Activated CD4-positive, CD25-positive, alpha-beta regulatory T cell treated with anti-CD3 and anti-CD28 coated beads, Interleukin-2, amount 50 U/mL, for 72 hours (primary cell): ENCODE measurements around the gene DNASE1.
A peak's percentile ranks its signal among the peaks of the same experiment; 100 is the strongest.
"Not testable (repeated sequence)": the region's sequence is repeated elsewhere in the genome, so short reads cannot be mapped to it uniquely, and the experiment has no call there.

ENCODE experiments used
- DNase-seq: peaks from one replicate; pipeline ENCODE4 v3.0.0; 2021

Gene DNASE1

DNA sequence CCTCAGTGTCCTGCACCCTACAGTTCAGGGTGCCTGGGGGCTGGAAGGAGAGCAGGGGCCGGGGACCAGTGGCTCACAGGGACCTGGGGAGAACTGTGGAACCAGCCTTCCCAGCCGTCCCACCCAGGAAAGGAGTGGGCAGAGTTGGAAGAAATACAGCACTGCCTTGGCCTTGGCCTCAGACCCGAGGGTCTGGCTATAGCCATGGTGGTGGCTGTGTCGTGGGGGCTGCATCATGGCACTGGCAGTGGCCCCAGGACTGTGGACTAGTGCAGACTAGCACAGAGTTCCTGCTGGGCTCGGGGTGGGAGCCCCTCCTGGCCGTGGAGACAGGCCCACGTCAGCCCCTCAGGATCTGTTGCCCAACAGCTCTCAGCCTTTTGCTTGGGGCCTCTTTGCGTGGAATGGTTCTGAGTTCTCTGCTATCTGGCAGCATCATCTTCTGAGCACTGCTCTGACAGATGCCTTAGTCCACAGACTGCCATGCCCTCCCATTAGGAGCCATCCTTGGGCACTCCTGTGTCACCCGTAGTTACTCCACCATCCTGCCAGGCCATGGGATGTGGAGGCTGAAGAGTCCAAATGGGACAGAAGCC lies 12.6 kb upstream of the DNASE1 start:
- DNase-seq = no peak

DNA sequence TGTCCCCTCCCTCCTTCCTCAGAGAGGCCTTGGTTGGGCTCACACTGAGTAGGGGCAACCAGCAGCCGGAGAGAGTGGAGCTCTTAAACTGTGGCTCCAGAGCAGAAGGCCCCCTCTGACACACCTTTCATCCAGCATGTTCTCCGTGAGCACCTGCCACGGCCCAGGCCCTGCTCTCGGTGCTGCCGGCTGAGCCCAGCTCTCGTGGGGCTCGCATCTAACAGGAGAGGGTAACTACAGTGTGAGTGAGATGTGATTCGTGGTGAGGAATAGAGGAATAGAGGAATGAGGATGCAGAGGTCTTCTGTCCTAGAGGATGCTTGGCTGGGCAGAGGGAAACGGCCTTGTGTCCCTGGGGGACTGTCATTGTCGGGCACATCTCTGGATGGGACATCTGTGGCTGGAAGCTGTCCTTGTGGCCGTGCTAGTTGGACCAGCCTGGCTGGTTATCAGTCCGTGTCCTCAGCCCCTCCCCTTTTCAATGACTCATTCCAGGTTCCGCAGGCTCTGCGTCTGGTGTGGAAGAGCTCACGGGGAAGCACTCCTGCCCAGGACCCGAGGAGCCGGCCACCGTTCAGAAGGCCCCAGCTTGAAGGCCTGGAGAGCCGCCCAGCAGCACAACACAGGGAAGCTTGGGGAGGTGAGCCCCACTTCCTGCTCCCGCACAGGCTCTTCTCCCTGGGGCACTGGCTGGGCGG lies 11.9 kb upstream of the DNASE1 start:
- no peak for DNase-seq

DNA sequence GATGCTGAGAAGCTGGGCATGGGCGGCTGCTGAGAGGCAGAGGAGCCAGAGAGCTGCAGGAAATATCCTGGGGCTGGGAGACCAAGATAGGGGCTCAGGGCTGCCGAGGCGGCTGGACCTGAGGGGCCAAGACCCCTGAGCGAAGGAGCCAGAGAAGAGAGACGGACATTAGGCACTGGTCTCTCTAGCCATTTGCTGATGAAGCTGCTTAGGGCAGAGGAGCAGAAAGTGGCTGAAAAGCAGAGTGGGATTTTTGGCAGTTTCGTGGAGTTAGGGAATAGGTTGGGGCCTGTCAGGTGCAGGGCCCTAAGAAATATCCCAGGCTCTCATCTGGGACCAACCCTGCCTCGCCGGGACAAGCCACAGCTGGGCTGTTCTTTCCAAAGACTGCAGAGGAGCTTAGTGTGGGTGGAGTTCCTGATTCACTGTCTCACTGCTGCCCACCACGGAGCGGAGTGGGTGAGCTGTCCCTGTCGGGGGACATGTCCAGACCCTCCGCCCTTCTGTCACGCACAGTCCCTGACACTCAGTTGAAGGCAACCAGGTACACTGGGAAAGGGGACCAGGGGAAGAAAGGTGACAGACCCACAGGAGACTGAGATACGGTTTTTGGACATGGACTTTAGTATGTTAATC lies 11.3 kb upstream of the DNASE1 start:
- no peak for DNase-seq

DNA sequence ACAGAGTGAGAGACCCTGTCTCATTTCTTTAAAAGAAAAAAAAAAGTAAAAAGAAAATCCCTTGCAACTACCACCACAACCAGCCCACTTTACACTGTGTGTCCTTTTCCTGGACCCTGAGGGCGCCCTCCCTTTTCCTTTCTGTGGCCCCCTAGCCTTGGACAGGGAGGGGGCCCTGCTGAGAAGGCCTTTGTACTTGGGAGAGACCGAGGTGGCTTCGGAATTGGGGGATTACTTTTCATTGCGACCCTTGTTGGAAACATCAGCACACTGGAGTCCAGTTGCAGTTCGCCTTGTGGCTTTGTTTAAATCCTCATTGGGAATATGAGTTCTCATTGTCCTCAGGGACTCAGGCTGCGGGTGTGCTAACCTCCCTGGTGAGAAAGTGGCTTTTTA lies 9.4 kb upstream of the DNASE1 start:
- no peak for DNase-seq

DNA sequence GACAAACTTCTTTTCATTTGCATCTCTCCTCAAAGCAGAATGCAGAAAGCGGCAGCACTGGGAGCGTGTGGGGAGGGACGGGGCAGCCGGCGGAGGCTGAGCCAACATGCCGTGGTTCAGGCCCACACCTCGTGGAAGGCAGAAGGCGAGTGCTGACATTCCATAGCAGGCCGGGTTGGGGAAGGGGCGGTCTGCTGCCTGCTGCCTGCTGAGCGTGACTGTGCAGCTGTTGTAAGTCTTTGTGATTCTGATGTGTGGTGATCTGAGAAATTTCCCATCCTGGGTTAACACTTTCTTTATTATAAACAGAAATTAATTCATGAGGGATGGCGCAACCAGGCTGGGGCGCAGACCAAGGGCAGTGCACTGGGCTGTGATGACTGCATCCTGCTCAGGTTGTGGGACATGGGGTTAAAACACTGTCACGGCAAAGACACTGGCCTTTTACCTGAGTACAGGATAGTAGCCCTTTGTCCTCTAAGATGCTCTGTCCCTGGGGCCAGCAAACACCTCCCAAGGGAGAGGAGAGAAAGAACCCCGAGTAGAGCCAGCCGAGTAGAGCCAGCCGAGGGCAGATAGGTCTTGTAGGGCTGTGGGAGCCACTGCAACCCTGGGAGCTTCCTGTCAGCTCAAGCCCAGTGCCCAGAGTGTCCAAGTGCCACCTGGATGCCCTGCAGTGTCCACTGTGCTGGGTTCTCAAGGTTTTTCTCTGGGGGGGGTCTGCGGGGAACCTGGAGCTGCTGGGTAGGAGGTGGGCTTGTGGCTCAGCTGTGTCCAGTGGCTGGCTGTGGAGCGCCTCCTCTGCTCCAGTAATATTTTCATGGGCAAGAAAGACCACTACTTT lies 8.8 kb upstream of the DNASE1 start:
- DNase-seq = no peak

DNA sequence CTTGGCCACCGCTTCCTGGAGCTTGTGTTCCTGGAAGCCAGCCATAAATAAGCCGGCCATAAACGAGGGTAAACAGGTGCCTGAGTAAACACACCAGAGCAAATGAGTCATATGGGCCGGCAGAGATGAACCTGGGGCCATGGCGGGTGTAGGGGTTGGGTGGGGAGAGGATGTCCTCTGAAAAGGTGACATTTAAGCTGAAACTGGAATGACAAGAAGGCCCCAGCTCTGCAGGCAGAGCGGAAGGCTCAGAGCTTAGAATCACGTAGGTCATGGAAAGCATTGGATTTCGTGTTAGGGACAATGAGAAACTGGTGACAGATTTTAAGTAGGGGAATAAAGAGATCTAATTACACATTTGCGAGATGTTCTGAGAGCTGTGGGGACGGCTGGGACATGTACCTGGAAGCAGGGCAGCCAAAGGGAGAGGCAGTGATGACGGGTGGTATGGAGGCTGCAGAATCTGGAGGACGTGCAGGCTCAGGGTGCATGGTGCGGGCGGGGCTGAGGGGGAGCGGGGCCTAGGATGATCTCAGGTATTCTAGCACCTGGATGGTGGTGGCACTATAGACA lies 8.1 kb upstream of the DNASE1 start:
- no peak for DNase-seq

DNA sequence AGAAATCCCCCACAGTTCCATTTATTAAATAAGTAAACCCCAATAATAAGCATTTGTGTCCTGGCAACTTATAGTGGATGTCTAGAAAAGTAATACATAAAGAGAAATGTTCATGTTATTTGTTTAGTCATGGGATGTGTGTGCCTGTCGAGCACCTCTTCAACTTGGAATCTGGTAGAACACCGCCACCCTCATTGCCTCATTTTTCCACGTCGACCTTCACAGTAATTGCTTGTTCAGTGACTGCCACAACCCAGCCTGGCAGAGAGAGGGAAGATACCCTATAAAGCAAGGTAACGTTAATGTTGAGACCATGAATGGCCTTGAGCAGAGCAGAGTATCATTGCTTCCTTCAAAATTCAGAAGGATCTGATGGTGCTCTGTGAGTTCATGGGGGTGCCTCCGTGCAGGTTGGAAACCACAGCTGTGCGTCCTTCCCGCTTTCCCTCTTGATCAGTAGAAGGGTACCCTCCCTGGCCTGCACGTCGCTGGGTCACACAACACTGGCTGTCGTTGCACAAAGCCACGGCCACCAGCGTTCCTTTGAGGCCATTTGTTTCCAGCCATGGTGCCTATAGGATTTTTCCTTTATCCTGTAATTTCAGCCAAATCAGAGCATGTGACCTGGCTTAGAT lies 3.7 kb upstream of the DNASE1 start:
- no peak for DNase-seq

DNA sequence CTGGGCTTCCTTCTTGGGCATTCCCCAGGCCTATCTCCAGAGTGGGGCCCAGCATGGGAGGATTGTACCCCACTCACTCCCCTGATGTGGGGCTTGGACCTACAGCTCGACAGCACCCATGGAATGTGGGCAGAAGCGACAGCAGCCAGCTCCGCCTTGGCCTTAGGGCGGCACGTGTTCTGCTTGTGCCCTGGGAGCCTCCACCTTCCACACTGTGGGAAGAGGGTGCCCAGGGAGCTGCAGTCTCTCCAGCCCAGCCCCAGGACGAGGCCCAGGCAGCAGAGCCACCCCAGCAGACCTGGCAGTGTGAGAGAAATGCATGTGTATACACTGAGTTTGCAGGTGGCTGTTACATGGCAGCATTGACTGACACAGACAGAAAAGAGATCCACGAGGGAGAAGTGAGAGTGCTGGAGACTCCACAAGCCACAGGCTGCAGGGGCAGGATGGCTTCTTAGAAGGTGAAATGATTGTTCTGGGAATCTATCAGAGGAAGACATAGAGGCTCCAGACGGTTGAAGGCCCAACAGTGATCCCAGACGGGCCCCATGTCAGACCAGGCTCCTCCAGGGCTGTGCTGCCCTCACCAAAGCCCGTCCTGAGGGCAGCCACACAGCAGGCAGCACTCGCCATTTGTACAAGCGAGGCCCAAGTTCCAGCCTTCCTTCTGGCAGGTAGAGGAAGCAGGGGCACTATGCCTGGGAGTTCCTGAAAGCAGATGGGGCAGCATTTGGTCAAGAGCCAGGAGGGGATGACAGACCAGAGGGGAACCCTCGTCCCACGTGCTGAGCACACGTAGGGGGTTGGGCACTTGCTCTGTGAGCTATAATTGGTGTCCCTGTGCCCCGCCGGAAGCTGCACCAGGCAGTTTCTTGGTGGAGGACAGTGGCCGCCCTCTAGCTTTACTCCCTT lies 2.8 kb upstream of the DNASE1 start:
- peak; percentile 17 for DNase-seq

DNA sequence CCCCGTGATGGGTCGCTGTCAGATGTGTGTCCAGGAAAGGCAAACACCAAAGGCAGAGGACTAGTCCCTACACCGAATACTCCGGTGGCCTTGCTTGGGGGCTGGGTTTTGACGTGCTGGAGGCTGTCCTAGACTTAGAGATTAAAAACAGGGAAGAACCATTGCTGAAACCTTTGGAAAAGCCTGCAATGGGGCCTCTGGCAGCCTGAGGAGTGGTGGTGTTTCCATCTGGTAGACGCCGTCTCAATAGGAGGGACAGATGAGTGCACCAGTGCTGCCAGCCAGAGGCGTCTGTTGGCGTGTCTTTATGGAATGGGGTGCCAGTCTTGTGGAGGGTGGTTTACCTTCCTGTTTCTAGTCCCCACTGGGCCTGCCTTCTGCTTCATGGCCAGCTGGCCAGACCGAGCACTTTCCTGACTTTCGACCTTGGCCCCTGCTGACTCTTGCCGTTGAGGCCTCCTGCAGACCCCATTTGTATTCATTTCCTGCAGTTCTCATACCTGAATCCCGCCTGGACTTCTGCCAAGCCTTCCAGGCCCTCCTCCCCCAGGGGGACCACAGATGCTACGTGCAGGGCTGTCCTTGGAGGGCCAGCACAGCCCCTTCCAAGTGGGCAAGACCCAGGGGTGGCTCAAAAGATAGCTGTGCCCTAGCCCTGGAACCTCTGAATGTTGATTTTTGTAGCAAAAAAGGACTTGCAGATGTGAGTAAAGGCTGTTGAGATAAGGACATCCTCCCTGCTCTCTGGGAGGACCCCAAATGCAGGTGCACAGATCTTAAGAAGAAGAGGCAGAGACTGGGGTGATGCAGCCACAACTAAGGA lies 1.9 kb upstream of the DNASE1 start:
- DNase-seq = peak; percentile 1

DNA sequence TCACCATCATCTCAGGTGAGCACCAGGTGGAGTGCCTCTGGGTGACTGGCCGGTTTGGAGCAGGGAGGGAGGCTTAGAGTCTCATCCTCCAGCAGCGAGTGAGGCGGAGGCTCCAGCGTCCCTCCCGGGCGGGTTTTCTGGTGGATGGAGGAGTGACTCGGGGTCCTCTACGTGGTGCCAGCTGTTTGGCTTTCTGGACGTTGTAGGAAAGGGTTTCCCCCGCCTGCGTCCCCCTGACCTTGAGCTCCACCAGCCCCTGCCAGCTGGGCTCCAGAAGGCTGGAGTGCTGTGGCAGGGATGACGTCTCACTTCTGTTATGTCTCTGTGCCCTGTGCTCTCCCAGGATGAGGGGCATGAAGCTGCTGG lies 522 bp downstream of the DNASE1 start:
- no peak for DNase-seq

DNA sequence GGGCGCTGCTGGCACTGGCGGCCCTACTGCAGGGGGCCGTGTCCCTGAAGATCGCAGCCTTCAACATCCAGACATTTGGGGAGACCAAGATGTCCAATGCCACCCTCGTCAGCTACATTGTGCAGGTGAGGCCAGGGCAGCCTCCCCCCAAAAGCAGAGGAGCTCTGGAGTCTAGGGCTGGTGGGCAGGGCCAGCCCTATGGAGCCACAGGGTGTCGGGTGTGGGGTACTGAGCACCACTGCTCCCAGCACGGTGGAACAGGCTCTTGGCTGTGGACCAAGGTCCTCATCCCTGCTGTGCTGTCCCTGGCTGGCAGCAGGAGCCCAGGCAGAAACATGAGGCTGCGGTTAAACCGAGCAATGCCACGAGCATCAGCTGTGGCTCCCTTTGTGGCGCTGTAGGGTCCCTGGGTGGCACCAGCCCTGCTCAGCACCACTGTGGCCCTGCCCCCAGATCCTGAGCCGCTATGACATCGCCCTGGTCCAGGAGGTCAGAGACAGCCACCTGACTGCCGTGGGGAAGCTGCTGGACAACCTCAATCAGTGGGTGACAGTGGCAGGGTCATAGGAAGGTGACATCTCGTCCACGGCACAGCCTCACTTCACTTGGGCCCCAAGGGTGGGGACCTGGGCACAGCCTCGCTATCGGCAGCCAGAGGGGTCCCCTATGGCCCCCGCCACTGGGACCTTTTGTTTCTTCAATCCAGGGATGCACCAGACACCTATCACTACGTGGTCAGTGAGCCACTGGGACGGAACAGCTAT lies 1.1 kb downstream of the DNASE1 start:
- no peak for DNase-seq

DNA sequence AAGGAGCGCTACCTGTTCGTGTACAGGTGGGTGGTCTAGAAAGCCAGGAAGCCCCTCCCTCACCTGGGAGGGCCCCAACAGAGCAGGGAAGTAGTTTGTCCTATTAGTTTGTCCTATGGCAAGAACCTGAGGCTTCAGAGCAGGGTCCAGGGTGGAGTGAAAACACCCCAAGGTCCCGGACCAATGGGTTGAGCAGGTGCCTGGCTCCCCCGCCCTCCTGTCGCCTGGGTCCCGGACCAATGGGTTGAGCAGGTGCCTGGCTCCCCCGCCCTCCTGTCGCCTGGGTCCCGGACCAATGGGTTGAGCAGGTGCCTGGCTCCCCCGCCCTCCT lies 1.6 kb downstream of the DNASE1 start:
- DNase-seq = not testable (repeated sequence)

DNA sequence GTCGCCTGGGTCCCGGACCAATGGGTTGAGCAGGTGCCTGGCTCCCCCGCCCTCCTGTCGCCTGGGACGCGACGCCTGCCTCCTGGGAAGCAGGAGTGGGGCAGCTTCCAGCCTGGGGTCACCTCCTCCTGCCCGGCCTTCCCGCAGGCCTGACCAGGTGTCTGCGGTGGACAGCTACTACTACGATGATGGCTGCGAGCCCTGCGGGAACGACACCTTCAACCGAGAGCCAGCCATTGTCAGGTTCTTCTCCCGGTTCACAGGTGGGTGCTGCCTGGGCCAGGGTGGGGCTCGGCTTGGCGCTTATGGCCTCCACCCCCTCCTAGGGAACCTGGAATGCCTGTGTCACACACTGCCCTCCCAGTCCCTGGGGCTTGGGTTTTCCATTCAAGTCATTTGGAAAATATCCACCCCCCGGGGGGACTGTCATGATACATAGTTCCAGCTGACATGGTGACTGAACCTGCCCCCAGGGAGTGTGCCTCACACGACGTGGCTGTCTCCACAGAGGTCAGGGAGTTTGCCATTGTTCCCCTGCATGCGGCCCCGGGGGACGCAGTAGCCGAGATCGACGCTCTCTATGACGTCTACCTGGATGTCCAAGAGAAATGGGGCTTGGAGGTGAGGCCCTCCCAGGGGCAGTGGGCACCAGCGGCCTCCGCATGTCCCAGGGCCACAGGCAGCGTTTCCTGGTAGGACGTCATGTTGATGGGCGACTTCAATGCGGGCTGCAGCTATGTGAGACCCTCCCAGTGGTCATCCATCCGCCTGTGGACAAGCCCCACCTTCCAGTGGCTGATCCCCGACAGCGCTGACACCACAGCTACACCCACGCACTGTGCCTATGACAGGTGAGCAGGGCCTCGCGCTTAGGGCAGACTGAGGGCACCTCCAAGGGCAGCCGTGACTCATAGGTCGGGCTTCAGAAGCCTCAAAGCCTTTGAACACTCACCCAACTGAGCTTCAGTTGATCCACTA lies 2.3 kb downstream of the DNASE1 start:
- DNase-seq = no peak

DNA sequence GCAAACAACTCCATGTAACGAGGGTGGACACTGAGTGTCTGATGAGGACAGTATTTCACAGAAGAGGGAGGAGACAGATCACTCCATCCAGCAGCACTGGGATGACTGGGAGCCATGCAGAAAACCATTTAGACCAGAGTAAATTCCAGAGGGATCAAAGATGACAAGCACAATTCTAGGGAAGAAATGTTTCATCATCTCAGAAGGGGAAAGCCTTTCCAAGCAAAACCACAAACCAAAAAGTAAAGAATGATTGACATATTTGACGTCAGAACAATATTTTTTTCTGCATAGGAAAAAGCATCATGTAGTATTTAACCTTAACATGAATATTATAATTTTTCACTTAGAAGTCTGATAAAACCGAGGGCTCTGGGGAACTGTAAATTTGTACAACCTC lies 4.8 kb downstream of the DNASE1 start:
- no peak for DNase-seq

DNA sequence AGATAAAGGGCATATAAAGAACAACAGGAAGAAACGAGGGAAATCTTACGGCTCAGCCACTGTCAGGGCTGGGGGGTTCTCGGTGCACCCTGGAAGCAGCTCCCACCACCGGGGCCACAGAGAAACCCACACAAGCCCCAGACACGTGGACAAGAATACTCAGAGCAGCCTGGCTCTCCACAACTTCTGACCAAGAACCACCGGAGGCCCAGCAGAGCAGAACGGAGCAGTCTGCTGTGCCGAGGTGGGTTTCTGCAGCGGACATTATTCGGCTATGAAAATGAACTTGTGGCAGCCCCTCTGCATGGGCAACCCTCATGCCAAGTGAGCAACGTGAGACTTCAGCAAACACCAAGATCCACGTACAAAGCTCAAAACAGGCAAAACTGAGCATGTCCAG lies 6.8 kb downstream of the DNASE1 start:
- no peak for DNase-seq

DNA sequence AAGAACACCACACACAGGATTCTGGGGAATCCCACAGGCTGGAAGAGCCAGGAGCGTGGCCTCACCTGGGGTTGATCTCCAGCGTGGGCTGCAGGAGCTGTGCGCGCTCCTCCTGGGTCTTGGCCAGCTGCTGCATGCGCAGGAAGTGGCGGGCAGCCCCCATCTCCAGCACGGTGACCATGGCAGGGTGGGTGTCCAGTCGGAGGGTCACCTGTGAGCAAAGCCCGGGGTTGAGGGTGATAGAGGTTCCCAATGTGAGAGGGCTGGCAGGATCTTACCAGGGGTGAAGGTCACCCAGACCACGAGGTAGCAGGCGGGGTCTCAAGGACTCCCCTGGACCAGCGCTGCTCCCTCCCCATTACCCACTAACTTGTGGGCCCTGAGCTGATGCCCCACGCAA lies 7.4 kb downstream of the DNASE1 start:
- no peak for DNase-seq

DNA sequence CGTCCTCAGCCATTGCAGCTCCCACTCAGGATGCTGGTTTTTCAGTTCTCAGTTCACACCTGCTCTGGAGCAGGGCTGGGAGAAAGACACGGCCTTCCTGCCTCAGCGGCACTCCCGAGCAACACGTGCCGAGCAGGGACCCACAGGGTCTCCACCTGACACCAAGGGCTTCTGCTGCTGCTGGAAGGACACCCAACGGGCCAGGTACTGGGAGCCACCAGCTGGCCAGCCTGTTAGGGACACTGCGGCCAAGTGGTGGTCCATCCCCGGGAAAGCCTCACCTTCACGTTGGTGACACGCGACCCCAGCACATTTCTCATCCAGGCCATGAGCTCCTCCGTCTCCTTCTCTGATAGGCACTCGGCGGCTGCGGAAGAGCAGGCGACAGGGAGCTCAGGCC lies 8.1 kb downstream of the DNASE1 start:
- DNase-seq = no peak

DNA sequence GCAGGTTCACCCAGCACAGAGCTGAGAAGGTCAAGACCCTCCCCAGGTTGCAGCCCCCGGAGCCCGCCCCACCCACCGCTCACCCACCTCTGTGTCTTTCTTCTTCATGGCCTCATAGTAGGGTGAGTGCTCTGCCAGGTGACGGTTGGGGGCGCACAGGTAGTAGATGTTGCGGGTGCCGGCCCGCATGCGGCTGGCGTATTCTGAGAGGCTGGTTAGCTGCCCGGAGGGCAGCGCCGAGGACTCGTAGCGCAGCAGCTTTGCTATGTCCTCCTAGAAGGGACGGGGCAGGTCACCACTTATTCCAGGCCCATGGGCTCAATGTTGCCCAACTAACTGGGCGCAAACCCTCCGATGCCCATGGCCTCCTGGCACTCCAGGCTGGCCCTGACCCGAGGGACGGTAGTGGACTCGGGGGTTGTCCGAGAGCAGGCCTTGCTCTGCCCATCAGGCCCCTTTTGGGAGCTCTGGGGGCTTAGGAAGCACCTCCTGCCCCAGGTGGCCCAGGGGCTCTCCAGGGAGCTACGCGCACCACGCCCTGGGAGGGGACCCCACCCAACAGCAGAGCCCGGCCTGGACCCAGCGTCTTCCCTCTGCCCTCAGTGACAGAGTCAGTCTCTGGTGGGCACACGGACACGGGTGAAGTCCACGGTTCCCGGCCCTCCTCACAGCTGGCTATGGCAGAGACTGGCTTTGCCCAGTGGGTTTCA lies 9.9 kb downstream of the DNASE1 start:
- DNase-seq = no peak
